CD4-positive, alpha-beta T cell treated with Interleukin-6 for 4 hours (primary cell): ENCODE measurements around the gene RPS6KA2.

Experiments used
- DNase-seq: peaks from one replicate; pipeline ENCODE4 v3.0.0-alpha.2; 2020; ENCODE audit warnings: mixed read lengths

The RPS6KA2 gene

GRCh38 chr6:166633732-166634535 is 6.9 kb upstream of the RPS6KA2 start:
- DNase-seq, result no peak

GRCh38 chr6:166632731-166633130 is 5.7 kb upstream of the RPS6KA2 start:
- no peak for DNase-seq

GRCh38 chr6:166630462-166630861 is 3.4 kb upstream of the RPS6KA2 start:
- DNase-seq, result no peak

GRCh38 chr6:166629628-166630027 is 2.6 kb upstream of the RPS6KA2 start:
- no peak for DNase-seq

GRCh38 chr6:166627875-166628801 is 1.1 kb upstream of the RPS6KA2 start:
- DNase-seq, result peak; percentile 69

GRCh38 chr6:166626177-166627032 is 646 bp downstream of the RPS6KA2 start:
- DNase-seq, result peak; percentile 44

GRCh38 chr6:166625356-166625755 is 1.7 kb downstream of the RPS6KA2 start:
- DNase-seq, result no peak

GRCh38 chr6:166624275-166624674 is 2.8 kb downstream of the RPS6KA2 start:
- DNase-seq, result no peak

- no peak for DNase-seq
These were observed 3.7 kb downstream of the RPS6KA2 start for GRCh38 chr6:166623318-166623717.

GRCh38 chr6:166621114-166621540 is 5.9 kb downstream of the RPS6KA2 start:
- no peak for DNase-seq

GRCh38 chr6:166620478-166621113 is 6.5 kb downstream of the RPS6KA2 start:
- no peak for DNase-seq

GRCh38 chr6:166619912-166620311 is 7.1 kb downstream of the RPS6KA2 start:
- DNase-seq, result no peak

GRCh38 chr6:166618866-166619761 is 7.9 kb downstream of the RPS6KA2 start:
- no peak for DNase-seq

GRCh38 chr6:166618251-166618650 is 8.8 kb downstream of the RPS6KA2 start:
- no peak for DNase-seq

GRCh38 chr6:166617359-166617758 is 9.7 kb downstream of the RPS6KA2 start:
- no peak for DNase-seq

GRCh38 chr6:166616261-166617238 is 10.5 kb downstream of the RPS6KA2 start:
- DNase-seq, result no peak

- no peak for DNase-seq
These were observed 11.8 kb downstream of the RPS6KA2 start for GRCh38 chr6:166615059-166615770.

GRCh38 chr6:166614589-166614988 is 12.5 kb downstream of the RPS6KA2 start:
- DNase-seq, result no peak

- DNase-seq, result no peak
These were observed 12.9 kb downstream of the RPS6KA2 start for GRCh38 chr6:166614171-166614583.
